GM12865 (cell line): ENCODE data around the gene HOMER2.
"Not testable (repeated sequence)": the region's sequence is repeated elsewhere in the genome, so short reads cannot be mapped to it uniquely, and the experiment has no call there.

Experiments
- DNase-seq: peaks from one replicate; pipeline ENCODE4 v3.0.0; 2010; ENCODE audit warnings: low read depth
- H3K4me3 ChIP-seq: 2 replicates; pipeline ENCODE4 v1.5.1; 2011; ENCODE audit warnings: mild to moderate bottlenecking, low read depth, low read length, control low read depth
- CTCF ChIP-seq: IDR thresholded peaks from 2 replicates; pipeline ENCODE4 v1.5.1; 2011; ENCODE audit warnings: low read length, control low read depth, low read depth, inconsistent platforms; ENCODE audit not compliant: insufficient read depth; ENCODE audit errors: missing control alignments

Gene HOMER2

GRCh38 chr15:82904574-82904973, 47.9 kb downstream of the HOMER2 start:
- no peak overlapping the region for H3K4me3 ChIP-seq
- no peak for TF ChIP-seq CTCF
- DNase-seq, result no peak

DNA sequence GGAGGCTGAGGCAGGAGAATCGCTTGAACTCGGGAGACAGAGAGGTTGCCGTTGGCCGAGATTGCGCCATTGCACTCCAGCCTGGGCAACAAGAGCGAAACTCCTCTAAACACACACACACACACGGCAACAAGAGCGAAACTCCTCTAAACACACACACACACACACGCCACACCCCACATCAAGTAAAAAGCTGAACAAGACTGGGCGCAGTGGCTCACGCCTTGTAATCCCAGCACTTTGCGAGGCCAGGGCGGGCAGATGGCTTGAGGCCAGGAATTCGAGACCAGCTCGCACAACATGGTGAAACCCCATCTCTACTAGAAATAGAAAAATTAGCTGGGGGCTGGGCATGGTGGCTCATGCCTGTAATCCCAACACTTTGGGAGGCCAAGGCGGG, 49.0 kb downstream of the HOMER2 start:
- no peak for DNase-seq
- H3K4me3 ChIP-seq, result no peak overlapping the region
- TF ChIP-seq CTCF, result no peak

- TF ChIP-seq CTCF, result no peak
- no peak for DNase-seq
- no peak overlapping the region for H3K4me3 ChIP-seq
Measured at GRCh38 chr15:82901114-82901805, 51.3 kb downstream of the HOMER2 start.

- no peak for DNase-seq
- TF ChIP-seq CTCF, result no peak
- H3K4me3 ChIP-seq, result no peak overlapping the region
Measured at GRCh38 chr15:82900511-82901060, 51.9 kb downstream of the HOMER2 start.

GRCh38 chr15:82898961-82899360, 53.6 kb downstream of the HOMER2 start:
- TF ChIP-seq CTCF, result no peak
- DNase-seq, result no peak
- H3K4me3 ChIP-seq, result no peak overlapping the region

DNA sequence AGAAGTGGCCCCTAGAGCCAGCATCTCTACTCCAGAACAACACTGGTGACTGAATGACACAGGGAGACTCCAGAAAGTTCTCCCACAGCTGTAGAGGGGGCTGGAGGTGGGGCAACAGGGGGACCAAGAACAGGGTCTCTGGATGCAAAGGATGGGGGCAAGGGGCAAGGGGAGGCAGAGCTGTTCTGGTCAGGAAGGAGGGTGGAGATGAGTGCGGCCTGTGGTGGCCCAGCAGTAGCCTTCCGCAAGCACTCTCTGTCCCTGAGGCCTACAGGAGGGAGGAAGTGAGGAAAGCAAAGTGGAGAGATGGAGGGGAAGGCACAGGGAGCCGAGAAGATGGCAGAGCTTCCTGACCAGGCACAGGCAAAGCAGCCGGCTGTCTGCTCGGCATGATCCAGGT, 56.5 kb downstream of the HOMER2 start:
- H3K4me3 ChIP-seq, result no peak overlapping the region
- TF ChIP-seq CTCF, result no peak
- DNase-seq, result no peak

DNA sequence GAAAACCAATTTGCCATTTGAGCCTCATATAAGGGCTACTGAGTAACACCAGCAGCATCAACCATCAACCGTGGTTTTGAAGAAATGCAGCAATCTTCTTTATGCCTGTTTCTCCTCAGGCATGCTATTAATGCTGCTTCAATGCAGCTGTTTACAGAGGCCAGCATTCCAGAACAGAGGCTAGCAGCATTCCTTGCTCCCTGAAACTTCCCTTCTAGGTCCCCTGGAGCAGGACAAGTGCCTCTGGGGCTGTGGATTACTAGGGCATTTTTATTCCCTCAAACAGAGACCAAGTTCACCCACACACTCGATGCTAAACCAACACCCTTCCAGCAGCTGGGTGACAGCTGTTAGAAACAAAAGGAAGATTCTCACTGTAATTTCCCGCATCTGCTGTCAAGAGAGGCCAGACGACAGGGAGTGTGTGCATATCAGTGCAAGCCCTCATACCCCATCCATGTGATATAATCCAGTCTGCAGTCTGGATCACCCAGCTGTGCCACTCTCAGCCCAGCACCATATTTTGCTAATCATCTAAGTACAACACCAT, 57.5 kb downstream of the HOMER2 start:
- no peak for TF ChIP-seq CTCF
- DNase-seq, result no peak
- H3K4me3 ChIP-seq, result no peak overlapping the region

DNA sequence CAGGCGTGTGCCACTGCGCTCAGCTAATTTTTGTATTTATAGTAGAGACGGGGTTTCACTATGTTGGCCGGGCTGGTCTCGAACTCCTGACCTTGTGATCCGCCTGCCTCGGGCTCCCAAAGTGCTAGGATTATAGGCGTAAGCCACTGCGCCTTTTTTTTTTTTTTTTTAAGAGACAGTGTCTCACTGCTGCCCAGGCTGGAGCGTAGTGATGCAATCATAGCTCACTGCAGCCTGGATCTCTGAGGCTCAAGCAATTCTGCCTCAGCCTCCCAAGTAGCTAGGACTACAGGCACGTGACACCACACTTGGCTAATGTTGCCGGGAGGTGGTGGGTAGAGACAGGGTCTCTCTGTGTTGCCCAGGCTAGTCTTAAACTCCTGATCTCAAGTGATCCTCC, 59.0 kb downstream of the HOMER2 start:
- DNase-seq, H3K4me3 ChIP-seq: not testable (repeated sequence)
